ENCODE data around the gene AHI1. TPM values are rescaled to one million over a fixed set of nuclear protein-coding genes. Genes with fewer than 3 reads are reported as not detected.

Gene AHI1
- total and polyA plus RNA-seq, 10 of the 15 experiments (the other 5 are each of a cell fraction or from before 2014, with no cell fraction given), result 3.2 to 9.5 (median 4.6) TPM

DNA sequence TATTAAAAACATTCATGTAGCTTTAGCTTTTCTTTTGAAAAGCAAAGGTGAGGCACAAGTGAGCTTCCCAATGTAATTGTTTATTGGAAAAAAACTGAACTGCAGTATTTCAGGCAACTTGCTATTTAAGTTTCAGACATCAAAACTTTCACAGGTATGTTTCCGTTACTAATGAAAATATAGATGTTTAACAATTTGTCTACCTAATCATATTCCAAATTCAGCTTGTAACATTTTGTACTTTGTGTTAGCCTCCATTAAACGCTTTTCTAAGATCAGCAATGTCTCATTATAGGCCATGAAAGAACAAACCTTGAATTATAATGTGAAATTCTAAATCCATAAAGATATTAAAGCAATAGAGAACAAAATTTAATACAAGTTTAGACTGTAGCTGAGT, 69.5 kb downstream of the AHI1 start:
- in situ Hi-C loops (cut with MboI), result loop anchor here (25.0 kb wide), 2 partner anchors 441 to 1466 kb away; partner anchors contain the start of gene TBPL1
- no peaks in the 10 kb centered on the region for H3K36me3 ChIP-seq (ENCODE audit: control insufficient read depth in 2 of 2, insufficient read depth in 2 of 2, low read length in 1 of 2)
- ATAC-seq, result no peak
- no peak overlapping the region for H3K27ac ChIP-seq (ENCODE audit: control insufficient read depth, insufficient read depth)
- H3K79me2 ChIP-seq (ENCODE audit: control insufficient read depth, insufficient read depth, low read length), result no peaks in the 10 kb centered on the region
- ChIA-PET SMC1A (ENCODE audit: uncharacterized antibody, unreplicated experiment) (interaction anchor here (0.6 to 1.6 kb wide), 7 partner anchors 10 to 1439 kb away, joined by 3 to 6 read pairs (median 3); no protein-coding TSS in a partner anchor), RAD21 (ENCODE audit: unreplicated experiment) (interaction anchor here (0.7 to 1.7 kb wide), 5 partner anchors 10 to 487 kb away, joined by 3 to 6 read pairs (median 3); no protein-coding TSS in a partner anchor), POLR2A (no interaction called here), CTCF (interaction anchor here (0.7 to 1.3 kb wide), 5 partner anchors 14 to 283 kb away, joined by 3 to 4 read pairs (median 3); no protein-coding TSS in a partner anchor)
- H4K20me1 ChIP-seq (ENCODE audit: control insufficient read depth, insufficient read depth), result no peaks in the 10 kb centered on the region
- H3K4me2 ChIP-seq (ENCODE audit: control insufficient read depth, insufficient read depth), result no peak overlapping the region
- no peaks in the 10 kb centered on the region for H3K27me3 ChIP-seq (replicated peaks in 1 of 2; ENCODE audit: control insufficient read depth in 2 of 2, insufficient read depth in 2 of 2, low read length in 1 of 2)
- no peak for TF ChIP-seq E2F4 (IDR thresholded peaks at IDR 0.05; ENCODE audit: low read depth, low read length)
- no peak for TF ChIP-seq SMAD5 (IDR thresholded peaks at IDR 0.05; ENCODE audit: low read depth)
- no peak for TF ChIP-seq USF2 (IDR thresholded peaks at IDR 0.05; ENCODE audit: borderline replicate concordance, low read depth, low read length)
- TF ChIP-seq ATF3 (IDR thresholded peaks at IDR 0.05; ENCODE audit: borderline replicate concordance, extremely low read depth, low read depth, low read length), result no peak
- no peak for TF ChIP-seq FOXM1 (IDR thresholded peaks at IDR 0.05; ENCODE audit: low read depth, low read length)
- no peak for TF ChIP-seq SMARCA5 (IDR thresholded peaks at IDR 0.05)
- H2AFZ ChIP-seq (ENCODE audit: control insufficient read depth, low read depth, low read length), result no peak overlapping the region
- no peak overlapping the region for H3K4me3 ChIP-seq
- peaks cover 4% of the 10 kb centered on the region; the same call in 1 of the 2 replicates for H3K4me1 ChIP-seq (ENCODE audit: control insufficient read depth, insufficient read depth, low read length)
- BruUV-seq (replicated peaks), result no TSS peak
- DNase-seq (ENCODE audit: low read depth, low spot score), result no peak
- WGBS (ENCODE audit: insufficient coverage, insufficient replicate concordance, low lambda C conversion rate, missing lambda C conversion rate), result 100% methylated on average over 2 of the region's 2 CpGs
- intact Hi-C loops (cut with micrococcal nuclease; ENCODE audit: unreplicated experiment), result no loop called here
- FAIRE-seq, result no peak
- no peaks in the 10 kb centered on the region for H3K9me3 ChIP-seq (replicated peaks; ENCODE audit: control insufficient read depth, insufficient read depth, low read length)
- H3K9ac ChIP-seq (ENCODE audit: control insufficient read depth, insufficient read depth, low read length), result no peak overlapping the region

Data from GM12878 (cell line).